GM19395 (cell line): Measurements from ENCODE around the gene SCGB1C1.
"Not testable (repeated sequence)": the region's sequence is repeated elsewhere in the genome, so short reads cannot be mapped to it uniquely, and the experiment has no call there.

Source experiments
- ATAC-seq: cut with Tn5 transposase; IDR thresholded peaks from one replicate; pipeline ENCODE4 v1.9.1; 2021; ENCODE audit warnings: mild to moderate bottlenecking, moderate library complexity; ENCODE audit not compliant: unreplicated experiment

Gene SCGB1C1

GRCh38 chr11:192674-193128, at the start of gene SCGB1C1:
SCGB1C1 (plus strand) TSS chr11:193078; CDS start chr11:193100, 22 bp downstream.
- ATAC-seq = not testable (repeated sequence)

GRCh38 chr11:180242-180641, 12.6 kb upstream of the SCGB1C1 start:
- not testable (repeated sequence) for ATAC-seq

GRCh38 chr11:189200-189783, 3.6 kb upstream of the SCGB1C1 start:
- ATAC-seq = not testable (repeated sequence)

GRCh38 chr11:189843-190311, 3.0 kb upstream of the SCGB1C1 start:
- peak; percentile 70 for ATAC-seq

GRCh38 chr11:190546-190945, 2.3 kb upstream of the SCGB1C1 start:
- ATAC-seq = not testable (repeated sequence)

- ATAC-seq = peak; percentile 47
These were observed 1.1 kb upstream of the SCGB1C1 start for GRCh38 chr11:191490-192478.

- not testable (repeated sequence) for ATAC-seq
These were observed 603 bp downstream of the SCGB1C1 start for GRCh38 chr11:193481-193880.

GRCh38 chr11:196786-197731, 4.2 kb downstream of the SCGB1C1 start:
- ATAC-seq = no peak

- no peak for ATAC-seq
These were observed 4.9 kb downstream of the SCGB1C1 start for GRCh38 chr11:197741-198235.

GRCh38 chr11:198236-198806, 5.4 kb downstream of the SCGB1C1 start:
- ATAC-seq = no peak

GRCh38 chr11:199004-199581, 6.2 kb downstream of the SCGB1C1 start:
- no peak for ATAC-seq

GRCh38 chr11:199782-200181, 6.9 kb downstream of the SCGB1C1 start:
- ATAC-seq = no peak

GRCh38 chr11:200224-201003, 7.5 kb downstream of the SCGB1C1 start:
- ATAC-seq = no peak

GRCh38 chr11:201966-202365, 9.1 kb downstream of the SCGB1C1 start:
- ATAC-seq = no peak

GRCh38 chr11:202490-202889, 9.6 kb downstream of the SCGB1C1 start:
- ATAC-seq = no peak

- no peak for ATAC-seq
These were observed 10.4 kb downstream of the SCGB1C1 start for GRCh38 chr11:203056-203944.

GRCh38 chr11:203945-204586, 11.2 kb downstream of the SCGB1C1 start:
- ATAC-seq = no peak
